Measurements from ENCODE around the gene ALKBH6. TPM values are rescaled to one million over a fixed set of nuclear protein-coding genes. Genes with fewer than 3 reads are reported as not detected.
"Not testable (repeated sequence)": the region's sequence is repeated elsewhere in the genome, so short reads cannot be mapped to it uniquely, and the experiment has no call there.

ALKBH6 gene
- total RNA-seq, 1 donor from 2014 or later: 16.3 TPM

DNA sequence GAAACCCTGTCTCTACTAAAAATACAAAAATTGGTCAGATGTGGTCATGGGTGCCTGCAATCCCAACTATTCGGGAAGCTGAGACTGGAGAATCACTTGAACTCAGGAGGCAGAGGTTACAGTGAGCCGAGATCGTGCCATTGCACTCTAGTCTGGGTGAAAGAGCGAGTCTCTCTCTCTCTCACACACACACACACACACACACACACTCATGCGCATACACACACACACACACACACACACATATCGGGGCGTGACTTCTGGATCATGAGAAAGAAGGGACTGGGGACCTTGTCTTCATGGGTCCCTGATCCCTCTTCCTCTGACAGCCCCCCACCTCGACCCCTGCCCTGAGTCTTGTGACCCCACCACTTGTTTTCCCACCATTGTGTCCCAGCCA lies 30.8 kb downstream of the ALKBH6 start:
- Histone ChIP-seq H3F3A (ENCODE audit: low read depth) (peaks cover 18% of the 10 kb centered on the region), H3K79me2 (ENCODE audit: low read depth) (no peaks in the 10 kb centered on the region), H3K27me3 (peaks cover 74% of the 10 kb centered on the region), H3K27ac (no peak overlapping the region), H3K9ac (no peak overlapping the region), H3K36me3 (no peaks in the 10 kb centered on the region), H3K9me3 (ENCODE audit: low read depth) (no peaks in the 10 kb centered on the region), H4K20me1 (ENCODE audit: low read depth) (no peaks in the 10 kb centered on the region), H3K4me2 (no peak overlapping the region), H2AFZ (replicated peaks) (no peak overlapping the region), H3K4me3 (no peak overlapping the region), H3K4me1 (no peaks in the 10 kb centered on the region)
- Mint-ChIP-seq H3K4me1 (peaks cover 3% of the 10 kb centered on the region), H3K27me3 (ENCODE audit: insufficient read depth, low read depth) (peaks cover 43% of the 10 kb centered on the region), H3K36me3 (no peaks in the 10 kb centered on the region), H3K27ac (no peak overlapping the region), H3K4me3 (no peak overlapping the region), H3K9me3 (no peaks in the 10 kb centered on the region)
- DNase-seq (ENCODE audit: low spot score): no peak
- TF ChIP-seq, protein P1, sequence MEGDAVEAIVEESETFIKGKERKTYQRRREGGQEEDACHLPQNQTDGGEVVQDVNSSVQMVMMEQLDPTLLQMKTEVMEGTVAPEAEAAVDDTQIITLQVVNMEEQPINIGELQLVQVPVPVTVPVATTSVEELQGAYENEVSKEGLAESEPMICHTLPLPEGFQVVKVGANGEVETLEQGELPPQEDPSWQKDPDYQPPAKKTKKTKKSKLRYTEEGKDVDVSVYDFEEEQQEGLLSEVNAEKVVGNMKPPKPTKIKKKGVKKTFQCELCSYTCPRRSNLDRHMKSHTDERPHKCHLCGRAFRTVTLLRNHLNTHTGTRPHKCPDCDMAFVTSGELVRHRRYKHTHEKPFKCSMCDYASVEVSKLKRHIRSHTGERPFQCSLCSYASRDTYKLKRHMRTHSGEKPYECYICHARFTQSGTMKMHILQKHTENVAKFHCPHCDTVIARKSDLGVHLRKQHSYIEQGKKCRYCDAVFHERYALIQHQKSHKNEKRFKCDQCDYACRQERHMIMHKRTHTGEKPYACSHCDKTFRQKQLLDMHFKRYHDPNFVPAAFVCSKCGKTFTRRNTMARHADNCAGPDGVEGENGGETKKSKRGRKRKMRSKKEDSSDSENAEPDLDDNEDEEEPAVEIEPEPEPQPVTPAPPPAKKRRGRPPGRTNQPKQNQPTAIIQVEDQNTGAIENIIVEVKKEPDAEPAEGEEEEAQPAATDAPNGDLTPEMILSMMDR (IDR thresholded peaks at IDR 0.05): no peak
- TF ChIP-seq EZH2 (IDR thresholded peaks at IDR 0.05): no peak
- no peak for TF ChIP-seq EZH2phosphoT487 (IDR thresholded peaks at IDR 0.05)

DNA sequence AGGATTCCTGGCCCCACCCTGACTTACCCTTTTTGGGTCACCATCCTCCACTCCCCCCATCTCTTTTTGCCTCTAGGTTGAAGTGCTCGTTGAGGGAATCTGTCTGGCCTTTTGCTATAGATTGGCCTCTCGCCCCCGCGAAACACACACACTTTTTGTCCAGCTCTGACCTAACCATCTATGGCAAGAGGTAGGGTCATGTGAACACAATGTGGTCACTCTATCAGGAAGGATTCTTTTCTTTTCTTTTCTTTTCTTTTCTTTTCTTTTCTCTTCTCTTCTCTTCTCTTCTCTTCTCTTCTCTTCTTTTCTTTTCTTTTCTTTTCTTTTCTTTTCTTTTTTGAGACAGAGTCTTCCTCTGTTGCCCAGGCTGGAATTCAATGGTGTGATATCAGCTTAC lies 33.0 kb downstream of the ALKBH6 start:
- Mint-ChIP-seq H3K27me3 (ENCODE audit: insufficient read depth, low read depth) (peaks cover 37% of the 10 kb centered on the region), H3K4me3 (peak overlapping the region; percentile 42)
- H3K4me3 ChIP-seq; H3K4me1 Mint-ChIP-seq; H3K9me3 ChIP-seq (ENCODE audit: low read depth); H3K9ac ChIP-seq; H3K4me2 ChIP-seq; H3F3A ChIP-seq (ENCODE audit: low read depth); H3K27ac Mint-ChIP-seq; H3K36me3 ChIP-seq; H3K36me3 Mint-ChIP-seq; H3K79me2 ChIP-seq (ENCODE audit: low read depth); H3K27ac ChIP-seq; H4K20me1 ChIP-seq (ENCODE audit: low read depth); H2AFZ ChIP-seq (replicated peaks); H3K9me3 Mint-ChIP-seq; H3K4me1 ChIP-seq; DNase-seq (ENCODE audit: low spot score): not testable (repeated sequence)
- peaks cover 52% of the 10 kb centered on the region for H3K27me3 ChIP-seq

DNA sequence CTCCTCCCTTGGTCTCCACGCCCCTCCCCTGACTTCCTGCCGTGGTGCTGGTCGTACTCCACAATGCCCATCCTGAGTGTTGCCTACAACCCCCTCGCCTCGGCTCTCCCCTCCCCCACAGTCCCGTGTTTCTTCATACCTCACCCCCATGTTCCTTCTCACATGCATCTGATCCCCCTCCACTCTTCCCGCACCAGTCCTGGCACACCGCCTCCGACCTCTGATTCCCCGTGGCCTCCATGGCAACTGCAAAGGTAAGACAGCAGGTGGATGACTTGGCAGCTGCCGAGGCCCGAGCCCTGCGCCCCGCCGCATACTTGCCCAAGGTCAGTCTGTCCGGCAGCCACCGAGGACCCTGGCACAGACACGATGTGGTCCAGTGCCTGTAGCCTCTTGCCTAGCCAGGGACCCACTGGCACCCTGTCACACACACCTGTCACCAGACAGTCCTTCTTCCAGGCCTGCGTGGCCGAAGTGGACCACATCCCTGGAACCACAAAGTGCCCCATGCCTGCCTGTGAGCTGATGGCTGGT lies 35.1 kb downstream of the ALKBH6 start:
- Mint-ChIP-seq H3K36me3 (no peaks in the 10 kb centered on the region), H3K4me1 (no peaks in the 10 kb centered on the region), H3K27ac (no peak overlapping the region), H3K9me3 (no peaks in the 10 kb centered on the region), H3K27me3 (ENCODE audit: insufficient read depth, low read depth) (peaks cover 23% of the 10 kb centered on the region), H3K4me3 (no peak overlapping the region)
- Histone ChIP-seq H3K9ac (no peak overlapping the region), H3K9me3 (ENCODE audit: low read depth) (no peaks in the 10 kb centered on the region), H3K4me3 (no peak overlapping the region), H3K27ac (no peak overlapping the region), H2AFZ (replicated peaks) (no peak overlapping the region), H3K79me2 (ENCODE audit: low read depth) (no peaks in the 10 kb centered on the region), H3K4me2 (no peak overlapping the region), H3F3A (ENCODE audit: low read depth) (no peaks in the 10 kb centered on the region), H3K36me3 (no peaks in the 10 kb centered on the region), H3K4me1 (no peaks in the 10 kb centered on the region), H4K20me1 (ENCODE audit: low read depth) (peaks cover 9% of the 10 kb centered on the region), H3K27me3 (peaks cover 36% of the 10 kb centered on the region)
- TF ChIP-seq EZH2phosphoT487 (IDR thresholded peaks at IDR 0.05) (no peak), EZH2 (IDR thresholded peaks at IDR 0.05) (no peak)
- TF ChIP-seq, protein P1 (IDR thresholded peaks at IDR 0.05): no peak
- DNase-seq (ENCODE audit: low spot score): no peak

DNA sequence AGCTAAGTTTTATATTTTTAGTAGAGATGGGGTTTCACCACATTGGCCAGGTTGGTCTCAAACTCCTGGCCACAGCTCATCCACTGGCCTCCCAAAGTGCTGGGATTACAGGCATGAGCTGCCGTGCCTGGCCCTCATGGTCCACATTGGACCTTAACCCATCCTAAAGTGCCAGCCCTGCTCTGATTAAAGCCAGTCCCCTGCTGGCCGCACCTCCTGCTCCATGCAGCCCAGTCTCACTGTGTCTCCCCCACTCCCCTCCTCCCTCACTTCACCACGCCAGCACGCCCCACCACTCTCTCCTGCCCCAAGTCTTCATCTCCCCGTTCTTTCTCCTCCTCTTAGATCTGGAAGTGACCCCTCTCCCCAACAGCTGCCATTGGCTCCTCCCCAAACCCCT lies 35.7 kb downstream of the ALKBH6 start:
- DNase-seq (ENCODE audit: low spot score): no peak
- Mint-ChIP-seq H3K27ac (no peak overlapping the region), H3K9me3 (no peaks in the 10 kb centered on the region), H3K27me3 (ENCODE audit: insufficient read depth, low read depth) (peaks cover 23% of the 10 kb centered on the region), H3K4me1 (no peaks in the 10 kb centered on the region), H3K36me3 (no peaks in the 10 kb centered on the region), H3K4me3 (peak overlapping the region; percentile 27)
- no peaks in the 10 kb centered on the region for H3K9me3 ChIP-seq (ENCODE audit: low read depth)
- H4K20me1 ChIP-seq (ENCODE audit: low read depth): peaks cover 9% of the 10 kb centered on the region
- H3K27me3 ChIP-seq: peaks cover 30% of the 10 kb centered on the region
- H3K27ac ChIP-seq: no peak overlapping the region
- H3K4me1 ChIP-seq: no peaks in the 10 kb centered on the region
- H3K36me3 ChIP-seq: no peaks in the 10 kb centered on the region
- TF ChIP-seq EZH2 (IDR thresholded peaks at IDR 0.05) (no peak), EZH2phosphoT487 (IDR thresholded peaks at IDR 0.05) (no peak)
- TF ChIP-seq, protein P1 (IDR thresholded peaks at IDR 0.05): no peak
- no peak overlapping the region for H3K4me2 ChIP-seq
- H3F3A ChIP-seq (ENCODE audit: low read depth): no peaks in the 10 kb centered on the region
- no peaks in the 10 kb centered on the region for H3K79me2 ChIP-seq (ENCODE audit: low read depth)
- no peak overlapping the region for H3K4me3 ChIP-seq
- H3K9ac ChIP-seq: no peak overlapping the region
- no peak overlapping the region for H2AFZ ChIP-seq (replicated peaks)

All from neural progenitor cell (in vitro differentiated cells).